ENCODE results near the gene GINS1. TPM values are rescaled to one million over a fixed set of nuclear protein-coding genes. Genes with fewer than 3 reads are reported as not detected.

Gene GINS1
- total RNA-seq = 31.3 and 33.8 TPM in 2 replicates

DNA sequence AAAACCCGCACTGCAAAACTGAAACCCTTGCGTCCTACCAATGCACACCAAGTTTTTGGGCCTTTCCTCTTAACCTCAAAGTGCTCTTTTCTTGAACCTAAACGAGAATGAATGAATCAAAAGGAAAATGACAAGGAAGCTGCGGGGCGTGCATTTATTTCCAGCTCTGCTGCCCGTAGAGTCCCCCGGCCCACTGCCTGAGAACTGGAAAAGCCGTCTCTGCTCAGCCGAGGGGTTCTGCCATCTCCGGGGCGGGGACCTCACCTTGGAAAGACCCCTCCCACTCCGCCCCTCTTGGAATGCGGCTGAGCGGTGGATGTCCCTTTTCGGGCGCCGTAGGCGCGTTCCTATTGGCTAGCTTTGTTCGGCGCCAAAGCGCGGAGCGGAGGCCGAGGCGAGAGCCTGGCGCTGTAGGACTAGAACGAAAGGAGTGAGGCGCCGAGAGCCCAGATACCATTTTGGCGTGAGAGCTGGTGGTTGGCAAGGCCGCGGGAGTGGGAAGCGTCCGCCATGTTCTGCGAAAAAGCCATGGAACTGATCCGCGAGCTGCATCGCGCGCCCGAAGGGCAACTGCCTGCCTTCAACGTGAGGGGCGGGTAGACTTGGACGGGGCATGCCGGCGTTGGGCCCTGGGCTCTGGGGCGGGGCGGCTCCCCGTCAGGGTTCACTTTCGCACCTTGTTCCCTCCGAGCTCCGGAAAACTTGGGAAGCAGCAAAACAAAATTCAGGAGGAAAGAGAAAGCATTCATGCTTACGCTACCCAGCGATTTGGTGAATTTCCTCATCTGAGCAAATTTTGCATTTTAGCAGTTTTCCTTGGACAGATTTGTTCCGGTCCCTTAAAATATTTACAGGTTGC lies at the start of gene GINS1:
TSS of gene GINS1 (plus strand) at position 363 of the 859 bp plus-strand sequence. CDS start at position 511, 148 bp downstream.
- intact Hi-C loops (cut with micrococcal nuclease) = loop anchor here (1.0 to 5.0 kb wide), 6 partner anchors 17 to 460 kb away; partner anchors contain the start of genes ABHD12, ACSS1, ENTPD6 and NANP

DNA sequence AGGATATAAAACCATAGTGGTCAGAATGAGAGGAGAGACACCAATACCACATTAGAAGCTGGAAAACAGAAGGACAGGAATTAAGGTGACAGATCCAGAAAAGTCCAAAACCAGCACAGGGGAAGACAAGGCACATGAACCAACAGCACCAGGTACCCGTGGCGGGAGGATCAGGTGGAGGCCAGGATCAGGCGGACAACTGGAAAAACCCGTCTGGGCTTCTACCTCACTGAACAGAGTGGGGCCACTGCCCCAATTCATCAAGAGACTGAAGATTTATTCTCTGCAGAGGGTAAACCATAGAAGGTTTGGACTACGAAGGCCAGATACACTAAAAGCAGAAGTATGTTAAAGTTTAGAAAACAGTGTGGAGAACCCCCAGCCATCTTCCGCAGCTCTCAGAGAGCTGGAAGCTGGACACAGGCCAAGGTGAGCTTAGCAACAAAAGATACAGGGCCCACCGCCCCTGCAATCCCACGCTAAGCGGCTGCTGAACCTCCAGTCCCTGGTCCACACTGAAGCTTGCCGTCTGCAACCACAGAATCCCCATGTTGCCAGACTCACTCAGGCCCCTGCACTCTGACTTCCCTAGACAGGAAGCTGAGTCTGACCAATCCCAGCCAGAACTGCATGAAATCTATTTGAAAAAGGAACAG lies 46.7 kb upstream of the GINS1 start:
- intact Hi-C loops (cut with micrococcal nuclease) = no loop called here

DNA sequence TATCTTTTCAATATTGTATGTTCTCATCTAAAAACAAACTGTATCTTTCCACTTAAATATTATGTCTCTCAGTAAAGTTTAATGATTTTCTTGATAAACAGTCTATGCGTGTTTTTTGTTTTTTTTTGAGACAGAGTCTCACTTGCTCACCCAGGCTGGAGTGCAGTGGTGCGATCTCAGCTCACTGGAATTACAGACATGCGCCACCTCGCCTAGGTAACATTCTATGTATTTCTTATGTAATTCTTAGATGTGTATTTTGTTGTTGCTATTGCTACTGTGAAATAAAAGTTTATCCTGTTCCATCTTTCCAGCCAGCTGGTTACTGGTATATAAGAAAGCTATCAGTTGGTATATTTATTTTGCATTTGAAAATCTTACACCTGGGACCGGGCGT lies 46.2 kb upstream of the GINS1 start:
- intact Hi-C loops (cut with micrococcal nuclease) = no loop called here

DNA sequence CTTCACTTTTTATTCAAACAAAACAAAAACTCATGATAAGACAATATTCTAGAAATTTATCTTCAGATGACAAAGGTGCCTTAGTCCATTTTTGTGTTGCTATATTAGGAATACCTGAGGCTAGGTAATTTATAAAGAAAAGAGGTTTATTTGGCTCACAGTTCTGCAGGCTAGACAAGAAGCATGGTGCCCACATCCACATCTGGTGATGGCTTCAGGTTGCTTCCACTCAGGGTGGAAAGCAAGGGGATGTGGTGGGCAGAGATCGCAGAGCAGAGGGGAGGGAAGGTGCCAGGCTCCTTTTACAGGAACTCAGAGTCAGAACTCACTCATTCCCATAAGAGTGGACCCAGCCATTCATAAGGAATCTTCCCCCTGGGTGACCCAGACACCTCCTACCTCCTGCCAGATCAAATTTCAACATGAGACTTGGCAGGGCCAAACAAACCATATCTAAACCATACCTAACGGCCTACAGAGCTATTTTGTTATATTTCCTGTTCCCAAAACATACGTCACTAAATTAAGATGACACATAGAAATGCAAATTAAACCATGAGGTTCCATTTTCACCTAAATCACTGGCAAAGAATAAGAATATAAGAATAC lies 43.2 kb upstream of the GINS1 start:
- intact Hi-C loops (cut with micrococcal nuclease) = no loop called here

DNA sequence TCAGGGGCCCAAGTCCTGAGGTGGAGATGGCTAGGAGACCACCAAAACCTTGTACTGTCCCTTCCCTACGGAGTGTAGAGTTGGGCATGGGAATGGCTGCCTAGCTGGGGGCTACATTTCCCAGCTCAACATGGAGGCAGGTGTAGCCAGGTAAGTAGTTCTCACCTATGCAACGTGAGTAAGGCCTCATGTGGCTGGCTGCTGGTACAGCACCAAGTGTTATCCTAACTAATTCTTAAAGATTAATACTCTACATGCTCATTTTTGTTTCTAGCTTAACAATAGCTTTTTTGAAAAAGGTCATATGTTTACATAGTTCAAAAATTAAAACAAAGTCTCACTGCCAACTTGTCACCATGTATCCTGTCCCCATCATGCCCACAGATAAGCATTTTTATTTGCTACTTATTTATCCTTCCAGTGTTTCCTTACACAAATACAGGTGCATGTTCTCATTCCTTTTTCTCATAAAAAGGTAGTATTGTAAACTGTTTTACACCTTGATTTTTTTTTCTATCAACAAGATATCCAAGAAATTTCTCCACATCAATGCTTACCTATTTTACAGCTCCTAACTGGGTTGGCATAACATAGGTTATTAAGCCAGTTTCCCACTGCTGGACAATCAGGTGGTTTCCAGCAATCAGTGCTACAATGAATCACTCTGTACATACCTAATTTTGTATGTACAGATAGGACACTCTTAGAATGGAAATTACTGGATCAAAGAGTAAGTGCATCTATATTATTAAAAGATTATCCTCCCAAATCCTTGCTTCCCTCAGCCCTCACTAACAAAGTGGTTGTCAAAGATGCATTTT lies 42.4 kb upstream of the GINS1 start:
- intact Hi-C loops (cut with micrococcal nuclease) = no loop called here

DNA sequence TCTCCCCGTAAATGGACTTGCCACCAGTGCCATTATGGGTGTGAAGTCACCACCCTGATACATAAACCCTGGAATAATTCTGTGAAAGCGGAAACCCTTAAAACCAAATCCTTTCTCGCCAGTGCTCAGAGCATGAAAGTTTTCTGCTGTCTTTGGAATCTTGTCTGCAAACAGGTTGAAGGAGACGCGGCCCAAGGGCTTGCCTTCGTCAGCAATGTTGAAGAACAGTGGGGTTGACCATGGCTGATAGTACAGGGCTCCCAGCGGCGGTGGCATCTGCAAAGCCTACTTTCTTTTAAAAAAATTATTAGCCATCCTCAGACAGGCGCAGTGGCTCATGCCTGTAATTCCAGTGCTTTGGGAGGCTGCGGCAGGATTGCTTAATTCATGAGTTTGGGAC lies 38.9 kb upstream of the GINS1 start:
- intact Hi-C loops (cut with micrococcal nuclease) = no loop called here

DNA sequence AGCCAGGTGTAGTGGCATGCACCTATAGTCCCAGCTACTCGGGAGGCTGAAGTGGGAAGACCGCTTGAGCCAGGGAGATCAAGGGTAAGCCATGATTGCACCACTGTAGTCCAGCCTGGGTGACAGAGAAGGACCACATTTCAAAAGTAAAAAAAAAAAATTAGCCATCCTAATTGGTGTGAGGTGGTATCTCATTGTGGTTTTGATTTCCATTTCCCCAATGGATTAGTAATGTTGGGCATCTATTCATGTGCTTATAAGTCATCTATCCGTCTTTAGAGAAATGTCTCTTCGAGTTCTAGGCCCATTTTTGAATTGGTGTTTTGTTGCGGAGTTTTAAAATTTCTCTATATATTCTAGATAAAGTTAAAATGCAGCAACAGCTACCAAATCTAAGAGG lies 38.5 kb upstream of the GINS1 start:
- intact Hi-C loops (cut with micrococcal nuclease) = no loop called here

DNA sequence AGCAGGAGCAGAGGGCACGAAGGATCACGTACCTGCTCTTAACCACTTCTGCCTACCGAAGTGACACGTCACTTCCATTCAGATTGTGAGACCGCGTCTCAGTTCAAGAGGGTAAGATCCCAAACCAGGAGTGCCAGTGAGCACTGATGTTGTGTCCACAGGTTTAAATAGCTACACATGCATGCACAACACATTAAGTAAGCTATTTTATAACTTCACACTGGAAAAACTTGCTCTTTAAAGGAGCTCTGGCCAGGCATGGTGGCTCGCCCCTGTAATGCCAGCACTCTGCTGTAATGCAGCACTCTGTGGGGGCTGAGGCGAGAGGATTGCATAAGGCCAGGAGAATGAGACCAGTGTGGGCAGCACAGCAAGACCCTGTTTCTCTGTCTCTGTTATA lies 37.9 kb upstream of the GINS1 start:
- intact Hi-C loops (cut with micrococcal nuclease) = no loop called here

DNA sequence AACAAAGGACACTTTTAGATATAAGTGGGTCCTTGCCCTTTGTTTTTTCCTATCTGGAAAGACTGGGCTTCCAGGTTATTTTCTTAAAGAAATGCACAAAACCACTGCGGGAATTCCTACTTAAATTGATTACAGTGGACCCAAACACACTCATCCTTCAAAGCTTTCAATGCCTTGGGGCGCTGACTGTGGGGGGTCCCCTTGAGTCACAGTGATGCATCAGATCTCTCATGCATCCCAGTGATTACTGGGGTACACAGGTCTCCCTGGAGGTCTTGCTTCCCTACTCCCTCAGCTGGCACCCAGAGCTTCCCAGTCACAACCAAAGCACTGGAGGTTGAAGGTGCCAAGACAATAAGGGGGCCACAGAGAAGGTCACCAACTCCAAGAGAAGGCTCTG lies 37.5 kb upstream of the GINS1 start:
- intact Hi-C loops (cut with micrococcal nuclease) = no loop called here

DNA sequence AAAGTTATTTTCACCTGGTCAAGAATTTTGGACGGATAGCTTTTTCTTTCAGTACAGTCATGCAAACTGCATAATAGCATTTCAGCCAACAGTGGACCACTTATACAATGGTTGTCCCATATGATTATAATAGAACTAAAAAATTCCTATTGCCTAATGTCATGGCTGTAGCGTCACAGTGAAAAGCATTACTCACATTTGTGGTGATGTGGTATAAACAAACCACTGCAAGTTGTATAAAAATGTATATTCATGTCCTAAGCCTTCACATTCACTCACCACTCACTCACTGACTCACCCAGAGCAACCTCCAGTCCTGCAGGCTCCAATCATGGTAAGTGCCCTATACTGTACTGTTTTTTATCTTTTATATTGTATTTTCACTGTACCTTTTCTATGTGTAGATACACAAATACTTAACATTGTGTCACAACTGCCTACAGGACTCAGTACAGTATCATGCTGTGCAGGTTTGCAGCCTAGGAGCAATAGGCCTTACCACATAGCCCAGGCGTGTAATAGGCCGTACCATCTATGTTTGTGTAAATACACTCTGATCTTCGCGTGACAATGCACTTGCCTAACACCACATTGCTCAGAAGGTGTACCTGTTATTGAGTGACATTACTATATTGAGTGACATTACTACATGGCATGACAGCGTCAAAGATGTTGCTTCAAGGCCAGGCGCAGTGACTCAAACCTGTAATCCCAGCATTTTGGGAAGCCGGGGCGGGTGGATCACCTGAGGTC lies 34.7 kb upstream of the GINS1 start:
- intact Hi-C loops (cut with micrococcal nuclease) = no loop called here

DNA sequence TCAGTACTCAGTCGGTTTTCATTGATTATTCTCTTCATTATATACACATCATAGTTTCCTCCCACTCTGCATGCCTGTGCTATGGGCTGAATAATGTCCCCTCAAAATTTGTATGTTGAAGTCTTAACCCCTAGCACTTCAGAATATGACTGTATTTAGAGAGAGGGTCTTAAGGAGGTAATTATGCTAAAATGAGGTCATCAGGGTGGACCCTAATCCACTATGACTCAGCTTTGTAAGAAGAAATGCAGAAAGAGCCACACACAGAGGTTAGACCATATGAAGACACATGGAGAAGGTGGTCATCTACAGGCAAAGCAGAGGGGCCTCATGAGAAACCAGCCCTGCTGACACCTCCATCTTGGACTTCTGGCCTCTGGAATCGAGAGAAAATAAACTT lies 32.6 kb upstream of the GINS1 start:
- intact Hi-C loops (cut with micrococcal nuclease) = no loop called here

DNA sequence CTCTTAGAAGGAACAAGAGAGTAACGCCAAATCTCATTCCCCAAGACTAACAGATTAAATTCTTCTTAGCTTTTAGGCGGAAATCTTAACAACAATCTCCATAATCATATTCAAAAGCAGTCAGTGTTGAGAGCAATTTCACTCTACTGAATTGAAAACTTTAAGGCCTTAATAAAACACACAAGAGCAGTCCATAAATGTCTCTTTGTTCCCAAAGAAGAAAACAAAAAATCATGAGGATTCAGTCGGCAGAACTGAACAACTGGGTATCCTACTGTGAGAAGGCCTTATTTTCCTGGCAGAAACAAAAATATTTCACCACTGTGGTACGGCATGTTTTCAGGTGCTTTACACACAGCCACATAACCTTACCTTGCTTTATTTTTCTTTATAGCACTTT lies 31.2 kb upstream of the GINS1 start:
- intact Hi-C loops (cut with micrococcal nuclease) = no loop called here

DNA sequence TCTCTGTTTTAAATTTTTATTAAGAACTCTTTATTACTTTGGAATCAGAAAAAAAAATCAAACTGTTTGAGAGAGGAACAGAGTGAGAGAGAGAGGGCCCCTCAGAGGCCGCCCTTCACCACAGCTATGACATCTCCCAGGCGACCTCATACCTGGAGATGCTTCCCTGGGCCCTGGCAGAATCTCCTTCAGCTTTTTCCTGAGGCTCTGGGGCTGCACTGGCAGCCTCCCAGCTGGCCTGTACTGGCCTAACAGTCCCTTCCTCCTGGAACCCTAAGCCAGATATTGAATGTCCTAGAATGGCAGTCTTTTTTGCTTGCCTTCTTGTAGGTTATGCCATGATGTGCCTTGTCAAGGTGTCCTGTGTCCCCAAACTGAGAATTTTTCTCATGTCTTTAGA lies 30.6 kb upstream of the GINS1 start:
- intact Hi-C loops (cut with micrococcal nuclease) = no loop called here

DNA sequence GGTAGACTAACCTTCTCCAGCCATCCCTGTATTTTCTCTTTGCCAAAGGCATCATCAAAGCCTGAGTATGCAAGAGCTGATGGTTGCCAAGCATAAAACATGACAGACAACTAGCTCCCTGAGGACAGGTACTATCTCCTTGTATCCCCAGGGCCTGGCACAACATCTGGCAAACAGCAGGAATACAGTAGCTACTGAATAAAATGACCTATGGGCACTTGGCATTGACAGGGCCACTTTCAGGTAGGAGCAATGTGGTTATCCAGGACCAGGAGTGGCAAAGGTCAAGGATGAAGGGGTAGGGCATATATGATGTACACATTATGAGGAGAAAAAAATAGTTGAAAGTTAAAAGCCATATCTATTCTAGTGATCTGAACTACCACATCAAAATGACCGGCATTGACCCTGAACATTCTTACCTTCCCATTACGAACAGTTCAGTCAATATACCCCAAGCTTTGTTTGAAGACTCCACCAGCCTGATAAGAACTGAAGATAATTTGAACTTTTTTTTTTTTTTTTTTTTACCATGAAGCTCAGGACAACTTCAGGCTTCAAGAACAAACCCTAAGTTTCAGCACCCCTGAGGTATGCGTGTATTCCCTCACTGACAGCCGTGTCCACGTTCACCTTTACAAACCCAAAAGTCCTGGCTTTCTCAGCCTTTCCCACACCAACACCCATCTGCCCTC lies 29.1 kb upstream of the GINS1 start:
- intact Hi-C loops (cut with micrococcal nuclease) = no loop called here

DNA sequence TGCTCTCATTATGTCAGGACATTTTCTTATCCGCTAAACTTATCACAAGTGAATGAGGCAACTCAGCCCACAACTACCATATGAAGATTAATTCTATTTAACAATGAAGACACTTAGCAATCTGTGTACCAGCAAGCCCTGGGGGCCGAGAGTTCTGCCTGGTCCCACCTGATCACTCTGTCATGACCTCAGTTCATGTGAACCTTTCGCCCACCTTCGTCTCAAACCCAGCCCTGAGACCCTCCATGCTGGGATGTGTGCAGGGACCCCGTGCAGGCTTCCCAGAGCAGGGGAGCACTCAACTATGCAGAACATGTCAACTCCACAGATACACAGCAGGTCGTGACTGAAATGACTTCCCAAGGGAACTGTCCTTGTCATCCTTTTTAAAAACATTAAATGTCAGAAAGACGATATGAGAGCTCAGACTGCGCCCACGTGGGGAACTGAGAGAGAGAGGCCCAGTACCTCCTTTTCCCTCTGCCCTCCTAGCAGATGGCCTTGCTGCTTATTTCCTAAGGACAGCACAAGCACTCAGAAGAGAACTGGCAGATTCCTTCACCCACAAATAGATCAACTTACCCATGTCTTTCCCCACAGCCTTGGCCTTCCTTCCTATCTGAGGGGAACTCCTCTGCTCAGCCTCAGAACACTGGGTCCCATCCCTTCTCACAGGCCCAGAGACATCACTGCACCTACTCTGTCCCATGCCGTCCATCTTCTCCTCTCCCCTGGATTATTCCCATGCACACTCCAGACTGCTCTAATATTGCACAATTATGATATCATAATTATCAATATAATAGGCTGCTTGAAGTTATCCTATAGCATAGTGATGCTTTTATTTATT lies 28.4 kb upstream of the GINS1 start:
- intact Hi-C loops (cut with micrococcal nuclease) = no loop called here

DNA sequence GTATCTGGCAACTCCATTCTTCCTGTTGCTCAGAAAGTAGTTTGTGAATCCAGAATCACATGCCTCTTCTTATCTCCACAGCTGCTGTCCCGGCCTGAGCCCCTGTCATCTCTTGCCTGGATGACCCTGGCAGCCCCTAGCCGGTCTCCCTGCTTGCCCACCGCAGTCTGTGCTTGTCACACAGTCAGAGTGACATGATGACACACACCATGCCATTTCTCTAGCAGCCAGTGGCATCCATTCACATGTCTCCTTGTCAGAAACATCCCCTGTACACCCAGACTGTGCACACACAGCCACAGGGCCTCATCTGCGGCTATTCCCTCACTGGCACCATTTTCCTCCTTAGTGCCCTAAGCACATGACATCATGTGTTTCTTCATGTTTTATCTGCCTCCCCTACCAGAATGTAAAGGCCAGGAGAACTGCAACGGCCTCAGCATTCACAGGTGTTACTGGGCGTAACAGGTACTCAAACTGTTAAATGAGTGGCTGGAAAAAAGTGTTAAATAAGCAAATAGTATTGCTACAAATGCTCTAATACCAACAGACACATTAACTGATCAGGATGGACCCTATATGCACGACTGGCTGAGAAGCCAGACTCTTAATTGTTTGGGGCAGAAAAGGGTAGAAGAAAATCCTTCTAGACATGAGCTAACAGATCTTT lies 26.4 kb upstream of the GINS1 start:
- intact Hi-C loops (cut with micrococcal nuclease) = no loop called here

DNA sequence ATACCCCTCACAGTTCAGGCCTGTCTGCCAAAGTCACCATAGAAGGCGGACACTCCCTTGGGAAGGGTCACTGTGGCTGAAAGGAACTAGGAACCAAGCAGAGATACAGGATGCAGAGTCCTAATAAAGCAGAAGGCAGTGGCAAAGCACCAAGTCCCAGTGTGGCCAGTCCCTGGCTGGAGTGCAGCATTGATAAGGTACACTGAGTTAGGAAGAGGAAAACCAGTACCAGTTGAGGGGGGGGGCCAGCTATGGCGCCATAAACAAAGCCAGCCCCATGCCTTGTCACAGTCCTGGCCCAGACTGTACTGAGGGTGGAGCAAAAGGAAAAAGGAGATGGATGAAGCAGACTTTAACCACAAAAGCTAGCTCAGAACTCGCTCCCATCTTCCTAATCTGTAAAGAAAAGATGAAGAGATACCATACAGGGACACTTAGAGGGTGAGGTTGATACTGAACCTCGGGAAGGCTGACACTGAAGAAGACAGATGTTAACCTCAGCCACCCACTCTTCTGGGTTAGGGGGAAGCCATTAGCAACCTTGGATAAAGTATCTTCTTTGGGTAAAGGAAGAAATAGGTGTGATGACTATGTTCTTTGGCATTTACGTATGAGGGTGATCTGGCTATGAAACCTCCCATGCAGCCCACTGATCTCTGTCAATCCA lies 24.6 kb upstream of the GINS1 start:
- intact Hi-C loops (cut with micrococcal nuclease) = no loop called here

DNA sequence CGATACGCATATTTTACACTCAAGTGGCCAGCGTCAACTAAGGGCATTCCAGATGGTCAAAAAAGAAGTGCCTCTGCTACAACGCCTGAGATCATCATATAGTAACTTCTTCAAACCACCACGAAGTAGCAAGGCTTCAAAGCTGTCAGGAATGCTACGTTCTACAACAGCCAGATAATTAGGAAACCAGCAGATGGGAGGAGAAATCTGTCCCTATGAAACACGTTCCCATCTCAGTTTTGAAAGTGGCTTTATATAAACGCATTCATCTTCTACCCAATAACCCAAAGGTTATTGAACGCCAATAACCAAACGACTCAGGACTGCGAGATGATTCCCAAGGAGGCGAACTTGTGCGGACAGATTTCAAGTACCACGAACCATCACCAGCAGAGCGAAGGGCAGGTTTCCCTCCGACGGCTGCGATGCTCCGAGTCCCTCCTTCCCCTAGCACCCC lies 18.0 kb upstream of the GINS1 start:
- intact Hi-C loops (cut with micrococcal nuclease) = no loop called here
